ENCODE measurements around the gene CDKN2D. TPM values are rescaled to one million over a fixed set of nuclear protein-coding genes. Genes with fewer than 3 reads are reported as not detected.

CDKN2D gene
- total RNA-seq, 1 experiment from 2014 or later = 13.8 TPM

DNA sequence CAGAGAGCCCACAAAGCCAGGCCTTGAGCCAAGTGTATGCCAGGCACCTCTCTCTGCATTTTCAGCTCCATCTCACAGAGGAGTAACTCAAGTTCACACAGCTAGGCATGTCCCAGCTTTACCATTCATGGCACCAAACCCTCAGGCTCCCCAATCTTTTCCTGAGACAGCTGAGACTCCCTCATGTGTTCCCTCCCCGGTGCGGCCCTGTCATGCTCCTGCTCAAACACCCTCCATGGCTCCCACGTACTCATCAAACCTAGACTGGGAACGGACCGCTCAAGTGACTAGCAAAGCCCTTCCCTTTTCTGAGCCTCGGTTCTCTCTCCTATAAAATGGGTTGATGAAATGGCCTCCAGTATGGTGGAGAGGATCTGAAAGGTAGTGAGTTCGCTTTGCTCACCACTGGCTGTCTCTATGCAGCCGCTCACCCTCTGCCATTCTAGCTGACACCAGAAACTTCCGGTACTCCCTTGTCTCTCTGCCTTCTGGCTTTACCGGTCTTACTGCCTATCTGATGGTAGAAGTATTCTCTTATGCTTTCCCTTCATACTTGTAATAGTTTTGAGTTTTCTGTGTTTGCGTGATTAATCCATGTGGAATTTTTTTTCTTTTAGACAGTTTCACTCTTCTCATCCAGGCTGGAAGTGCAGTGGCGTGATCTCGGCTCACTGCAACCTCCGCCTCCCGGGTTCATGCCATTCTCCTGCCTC lies 48.8 kb upstream of the CDKN2D start:
- ChIA-PET CTCF (interaction anchor here (1.2 kb wide), 1 partner anchor 100 kb away, joined by 3 read pairs; the partner anchor contains the start of gene DNM2), POLR2A (no interaction called here), RAD21 (ENCODE audit: low non-redundant PET in 1 of 2, low total read pairs in 2 of 2, uncharacterized antibody in 2 of 2, unreplicated experiment in 2 of 2) (no interaction called here)
- Histone ChIP-seq H3K9me3 (ENCODE audit: control insufficient read depth in 1 of 2, insufficient read depth in 1 of 2, low read depth in 1 of 2, low read length in 2 of 2) (no peaks in the 10 kb centered on the region), H3K4me3 (replicated peaks in 1 of 2; ENCODE audit: low read depth in 1 of 2, low read length in 2 of 2) (no peak overlapping the region), H3K27ac (ENCODE audit: low read depth, low read length) (peak overlapping the region; percentile 42), H3K4me1 (ENCODE audit: control insufficient read depth in 1 of 2, insufficient read depth in 2 of 2, low read length in 2 of 2) (peaks cover 39 to 46% of the 10 kb centered on the region in 2 experiments), H4K20me1 (ENCODE audit: insufficient read depth) (no peaks in the 10 kb centered on the region), H3K4me2 (ENCODE audit: low read length) (peak overlapping the region; percentile 51), H3K36me3 (ENCODE audit: control insufficient read depth in 1 of 2, insufficient read depth in 2 of 2, low read length in 2 of 2) (no peaks in the 10 kb centered on the region), H3K9me2 (ENCODE audit: insufficient read depth) (no peaks in the 10 kb centered on the region), H3K79me2 (ENCODE audit: insufficient read depth, low read length) (no peaks in the 10 kb centered on the region), H3K27me3 (ENCODE audit: insufficient read depth, low read length) (no peaks in the 10 kb centered on the region), H2AFZ (ENCODE audit: low read depth, low read length, poor library complexity, severe bottlenecking) (no peak overlapping the region), H3K9ac (ENCODE audit: low read length) (no peak overlapping the region)
- TF ChIP-seq CBX3 (IDR thresholded peaks at IDR 0.05; ENCODE audit: low read depth) = no peak
- TF ChIP-seq EGR1 (IDR thresholded peaks at IDR 0.05; ENCODE audit: low read depth) = no peak
- TF ChIP-seq RAD21 (IDR thresholded peaks at IDR 0.05; ENCODE audit: low read depth) = no peak
- TF ChIP-seq YY1 (IDR thresholded peaks at IDR 0.05; ENCODE audit: extremely low read depth, insufficient replicate concordance, low read depth, low read length) = no peak
- TF ChIP-seq SIN3A (IDR thresholded peaks at IDR 0.05; ENCODE audit: low read depth) = no peak
- TF ChIP-seq, protein P1, sequence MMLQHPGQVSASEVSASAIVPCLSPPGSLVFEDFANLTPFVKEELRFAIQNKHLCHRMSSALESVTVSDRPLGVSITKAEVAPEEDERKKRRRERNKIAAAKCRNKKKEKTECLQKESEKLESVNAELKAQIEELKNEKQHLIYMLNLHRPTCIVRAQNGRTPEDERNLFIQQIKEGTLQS (IDR thresholded peaks at IDR 0.05) = no peak
- no peak for TF ChIP-seq SRF (IDR thresholded peaks at IDR 0.05; ENCODE audit: low read depth)
- no peak for TF ChIP-seq TCF7L2 (IDR thresholded peaks at IDR 0.05; ENCODE audit: borderline replicate concordance, extremely low read depth, insufficient read depth, insufficient read length)
- TF ChIP-seq, protein P2, sequence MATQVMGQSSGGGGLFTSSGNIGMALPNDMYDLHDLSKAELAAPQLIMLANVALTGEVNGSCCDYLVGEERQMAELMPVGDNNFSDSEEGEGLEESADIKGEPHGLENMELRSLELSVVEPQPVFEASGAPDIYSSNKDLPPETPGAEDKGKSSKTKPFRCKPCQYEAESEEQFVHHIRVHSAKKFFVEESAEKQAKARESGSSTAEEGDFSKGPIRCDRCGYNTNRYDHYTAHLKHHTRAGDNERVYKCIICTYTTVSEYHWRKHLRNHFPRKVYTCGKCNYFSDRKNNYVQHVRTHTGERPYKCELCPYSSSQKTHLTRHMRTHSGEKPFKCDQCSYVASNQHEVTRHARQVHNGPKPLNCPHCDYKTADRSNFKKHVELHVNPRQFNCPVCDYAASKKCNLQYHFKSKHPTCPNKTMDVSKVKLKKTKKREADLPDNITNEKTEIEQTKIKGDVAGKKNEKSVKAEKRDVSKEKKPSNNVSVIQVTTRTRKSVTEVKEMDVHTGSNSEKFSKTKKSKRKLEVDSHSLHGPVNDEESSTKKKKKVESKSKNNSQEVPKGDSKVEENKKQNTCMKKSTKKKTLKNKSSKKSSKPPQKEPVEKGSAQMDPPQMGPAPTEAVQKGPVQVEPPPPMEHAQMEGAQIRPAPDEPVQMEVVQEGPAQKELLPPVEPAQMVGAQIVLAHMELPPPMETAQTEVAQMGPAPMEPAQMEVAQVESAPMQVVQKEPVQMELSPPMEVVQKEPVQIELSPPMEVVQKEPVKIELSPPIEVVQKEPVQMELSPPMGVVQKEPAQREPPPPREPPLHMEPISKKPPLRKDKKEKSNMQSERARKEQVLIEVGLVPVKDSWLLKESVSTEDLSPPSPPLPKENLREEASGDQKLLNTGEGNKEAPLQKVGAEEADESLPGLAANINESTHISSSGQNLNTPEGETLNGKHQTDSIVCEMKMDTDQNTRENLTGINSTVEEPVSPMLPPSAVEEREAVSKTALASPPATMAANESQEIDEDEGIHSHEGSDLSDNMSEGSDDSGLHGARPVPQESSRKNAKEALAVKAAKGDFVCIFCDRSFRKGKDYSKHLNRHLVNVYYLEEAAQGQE (IDR thresholded peaks at IDR 0.05; ENCODE audit: low read depth) = no peak
- no peak for TF ChIP-seq POLR2A (IDR thresholded peaks at IDR 0.05; ENCODE audit: borderline replicate concordance, extremely low read depth, insufficient read depth, insufficient read length)
- no peak for TF ChIP-seq EZH2phosphoT487 (IDR thresholded peaks at IDR 0.05; ENCODE audit: borderline replicate concordance)
- BruUV-seq (replicated peaks) = no TSS peak
- no peak for DNase-seq (ENCODE audit: low read depth, low spot score)
- intact Hi-C loops (cut with micrococcal nuclease) = no loop called here
- ATAC-seq = peak; percentile 22

Data from HCT116 (cell line).